Breast epithelium (tissue), 4 donors: ENCODE data around the gene ASB5. TPM values are rescaled to one million over a fixed set of nuclear protein-coding genes. Genes with fewer than 3 reads are reported as not detected.

Experiments
- DNase-seq, 2 donors: peaks; one replicate each; pipeline ENCODE4 v3.0.0-alpha.2; 2019; ENCODE audit warnings: low spot score in 2 of 2
- H3K27ac ChIP-seq, 2 donors: fragments of 200-600 bp; sonication (generic) in 1 of 2; one replicate each; pipeline ENCODE4 v1.5.1; 2016 to 2019; ENCODE audit warnings: mild to moderate bottlenecking in 1 of 2
- H3K27me3 ChIP-seq, 2 donors: fragments of 200-600 bp; sonication (generic) in 1 of 2; one replicate each; pipeline versions ENCODE4 v1.5.1 to v1.6.0; 2017 to 2019; ENCODE audit warnings: control low read depth in 1 of 2, mild to moderate bottlenecking in 1 of 2
- H3K36me3 ChIP-seq: fragments of 200-600 bp; one replicate; pipeline ENCODE4 v1.5.1; 2019
- H3K4me1 ChIP-seq, 2 donors: fragments of 200-600 bp; sonication (generic); one replicate each; pipeline ENCODE4 v1.5.1; 2016 to 2019; ENCODE audit warnings: control low read depth in 1 of 2
- H3K4me3 ChIP-seq, 3 donors: fragments of 200-600 bp; sonication (generic); 1 replicate in 2 of 3; 2 replicates in 1 of 3; pipeline ENCODE4 v1.5.1; 2016 to 2019; ENCODE audit warnings: mild to moderate bottlenecking in 3 of 3, moderate library complexity in 2 of 3
- H3K9me3 ChIP-seq, 2 donors: fragments of 200-600 bp; sonication (generic) in 1 of 2; one replicate each; pipeline ENCODE4 v1.5.1; 2016 to 2019; ENCODE audit warnings: control low read depth in 1 of 2
- CTCF ChIP-seq, 3 donors: fragments of 450-650 bp; IDR thresholded peaks; one replicate each; pipeline ENCODE4 v1.5.1; 2016 to 2017; ENCODE audit warnings: antibody characterized with exemption in 3 of 3, mild to moderate bottlenecking in 3 of 3, moderate library complexity in 3 of 3
- POLR2A ChIP-seq: fragments of 450-650 bp; IDR thresholded peaks from one replicate; pipeline ENCODE4 v1.6.1; 2016; ENCODE audit warnings: antibody characterized with exemption, mild to moderate bottlenecking, moderate library complexity
- POLR2AphosphoS5 ChIP-seq, 3 donors: sonication (generic); formaldehyde crosslinking; IDR thresholded peaks; one replicate each; pipeline ENCODE4 v1.6.1; 2017; ENCODE audit warnings: antibody characterized with exemption in 3 of 3
- intact Hi-C: fragments of 100-400 bp; cut with DNase I; formaldehyde crosslinking; loops from one replicate; pipeline ENCODE4 v1.15.1; 2023; ENCODE audit warnings: low total_unique reads
- total RNA-seq, 3 donors: library from RNA; depleted of rRNA; stranded (reverse); fragments of >200 nt; gene quantifications; one replicate each; pipeline ENCODE4 v1.1.0, GENCODE V29; 2016

ASB5 gene
- total RNA-seq, 3 donors from 2014 or later = not detected

DNA sequence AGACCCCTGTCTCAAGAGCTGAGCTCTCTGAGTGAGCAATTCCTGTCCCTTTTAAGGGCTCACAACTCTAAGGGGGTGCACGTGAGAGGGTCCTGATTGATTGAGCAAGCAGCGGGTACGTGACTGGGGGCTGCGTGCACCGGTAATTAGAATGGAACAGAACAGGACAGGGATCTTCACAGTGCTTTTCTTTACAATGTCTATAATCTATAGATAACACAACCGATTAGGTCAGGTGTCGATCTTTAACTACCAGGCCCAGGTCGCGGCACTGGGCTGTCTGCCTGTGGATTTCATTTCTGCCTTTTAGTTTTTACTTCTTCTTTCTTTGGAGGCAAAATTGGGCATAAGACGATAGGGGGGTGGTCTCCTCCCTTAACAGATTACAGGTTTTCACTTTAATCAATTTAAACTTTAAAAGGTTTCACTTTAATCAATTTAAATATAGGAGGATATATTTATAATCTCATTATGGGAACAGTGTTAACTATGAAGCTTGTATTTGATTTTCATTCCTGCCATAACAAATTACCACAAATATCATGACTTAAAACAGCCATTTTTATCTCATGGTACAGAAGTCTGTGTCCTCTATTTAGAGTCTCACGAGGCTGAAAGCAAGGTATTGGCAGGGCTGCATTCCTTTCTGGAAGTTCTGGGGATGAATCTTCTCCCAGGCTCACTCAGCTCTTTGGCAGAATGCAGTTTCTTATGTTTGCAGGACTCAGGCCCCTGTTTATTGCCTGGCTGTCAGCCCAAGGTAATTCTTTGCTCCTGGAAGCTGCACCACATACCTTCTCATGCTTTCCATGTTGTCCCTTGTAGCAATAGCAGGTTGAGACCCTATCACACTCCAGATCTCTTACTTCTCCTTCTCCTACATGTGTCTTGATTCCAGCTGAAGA is 78.9 kb downstream of the ASB5 start:
- Histone ChIP-seq H3K9me3 (no peaks in the 10 kb centered on the region), H3K4me3 (no peak overlapping the region), H3K36me3 (no peaks in the 10 kb centered on the region), H3K27me3 (no peaks in the 10 kb centered on the region), H3K4me1 (no peaks in the 10 kb centered on the region), H3K27ac (no peak overlapping the region)
- TF ChIP-seq CTCF (IDR thresholded peaks at IDR 0.05) = no peak
- no peak for TF ChIP-seq POLR2A
- no peak for TF ChIP-seq POLR2AphosphoS5 (IDR thresholded peaks at IDR 0.05)
- intact Hi-C loops = no loop called here
- DNase-seq = no peak

DNA sequence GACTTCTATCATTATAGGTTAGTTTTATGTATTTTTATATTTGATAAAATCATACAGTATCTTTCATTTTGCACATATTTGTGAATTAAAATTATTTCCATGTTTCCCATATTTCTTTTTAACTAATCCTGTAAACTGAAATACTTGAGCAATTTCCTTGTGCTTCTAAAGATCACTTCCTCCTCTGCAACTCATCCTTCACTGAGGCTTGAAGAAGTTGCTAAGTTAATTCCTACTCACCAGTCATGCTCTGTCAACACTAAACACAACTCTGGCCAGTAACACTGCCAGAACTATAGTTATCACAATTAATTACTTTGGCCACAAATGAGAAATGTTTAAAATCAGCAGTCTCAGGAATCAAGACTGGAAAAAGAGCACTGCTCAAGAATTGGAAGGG is 80.4 kb downstream of the ASB5 start:
- Histone ChIP-seq H3K27ac (no peak overlapping the region), H3K27me3 (no peaks in the 10 kb centered on the region), H3K4me1 (no peaks in the 10 kb centered on the region), H3K36me3 (no peaks in the 10 kb centered on the region), H3K9me3 (no peaks in the 10 kb centered on the region), H3K4me3 (no peak overlapping the region)
- intact Hi-C loops = no loop called here
- DNase-seq = no peak
- TF ChIP-seq CTCF (IDR thresholded peaks at IDR 0.05) = no peak
- TF ChIP-seq POLR2AphosphoS5 (IDR thresholded peaks at IDR 0.05) = no peak
- no peak for TF ChIP-seq POLR2A

- H3K27me3 ChIP-seq = no peaks in the 10 kb centered on the region
- H3K4me1 ChIP-seq = no peaks in the 10 kb centered on the region
- no peak overlapping the region for H3K4me3 ChIP-seq
- H3K9me3 ChIP-seq = no peaks in the 10 kb centered on the region
- TF ChIP-seq CTCF (IDR thresholded peaks at IDR 0.05) = no peak
- TF ChIP-seq POLR2A = no peak
- no peak for TF ChIP-seq POLR2AphosphoS5 (IDR thresholded peaks at IDR 0.05)
- H3K36me3 ChIP-seq = no peaks in the 10 kb centered on the region
- no peak for DNase-seq
- intact Hi-C loops = no loop called here
- no peak overlapping the region for H3K27ac ChIP-seq
Measured at GRCh38 chr4:176187624-176188023, 81.4 kb downstream of the ASB5 start.

DNA sequence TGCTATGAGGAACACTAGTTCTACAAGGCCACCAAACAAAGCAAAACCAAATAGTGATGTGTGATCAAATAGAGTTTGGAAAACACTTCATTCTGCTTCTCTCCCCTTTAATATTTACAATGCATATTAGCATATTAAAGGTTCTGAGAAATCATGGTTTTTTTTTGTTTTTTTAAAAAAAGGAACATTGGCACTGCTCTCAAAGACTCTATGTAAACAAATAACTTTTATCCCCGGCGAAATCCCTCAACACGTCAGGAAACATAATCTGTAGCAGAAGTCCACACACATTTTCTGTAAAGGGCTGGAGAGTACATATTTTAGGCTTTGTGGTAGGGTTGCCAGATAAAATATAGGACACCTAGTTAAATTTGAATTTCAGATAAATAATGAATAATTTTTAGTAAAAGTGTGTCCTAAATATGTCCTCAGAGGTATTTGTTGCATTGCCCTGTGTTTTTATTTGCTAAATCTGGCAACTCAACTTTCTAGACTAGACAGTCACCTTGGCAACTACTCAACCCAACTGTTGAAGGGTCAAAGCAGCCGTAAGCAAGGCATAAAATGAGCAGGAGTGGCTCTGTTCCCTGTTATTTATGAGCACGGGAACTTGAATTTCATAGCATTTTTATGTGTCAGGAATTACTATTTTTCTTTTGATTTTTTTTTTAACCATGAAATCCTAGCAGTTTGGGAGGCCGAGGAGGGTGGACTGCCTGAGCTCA is 82.2 kb downstream of the ASB5 start:
- H3K27me3 ChIP-seq = no peaks in the 10 kb centered on the region
- TF ChIP-seq POLR2AphosphoS5 (IDR thresholded peaks at IDR 0.05) (no peak), CTCF (IDR thresholded peaks at IDR 0.05) (no peak), POLR2A (no peak)
- DNase-seq = no peak
- no peak overlapping the region for H3K4me3 ChIP-seq
- H3K27ac ChIP-seq = no peak overlapping the region
- no peaks in the 10 kb centered on the region for H3K9me3 ChIP-seq
- no peaks in the 10 kb centered on the region for H3K4me1 ChIP-seq
- H3K36me3 ChIP-seq = no peaks in the 10 kb centered on the region
- intact Hi-C loops = no loop called here

- Histone ChIP-seq H3K27ac (no peak overlapping the region), H3K4me3 (no peak overlapping the region)
Measured at GRCh38 chr4:176186067-176186466, 83.0 kb downstream of the ASB5 start.

More at GRCh38 chr4:176186067-176186466, 83.0 kb downstream of the ASB5 start:
- Histone ChIP-seq H3K9me3 (no peaks in the 10 kb centered on the region), H3K27me3 (no peaks in the 10 kb centered on the region), H3K4me1 (no peaks in the 10 kb centered on the region), H3K36me3 (no peaks in the 10 kb centered on the region)
- no peak for DNase-seq
- intact Hi-C loops = no loop called here
- TF ChIP-seq POLR2A = no peak
- no peak for TF ChIP-seq CTCF (IDR thresholded peaks at IDR 0.05)
- TF ChIP-seq POLR2AphosphoS5 (IDR thresholded peaks at IDR 0.05) = no peak
